Fibroblast of villous mesenchyme (primary cell): ENCODE measurements around the gene RBP4. TPM values are rescaled to one million over a fixed set of nuclear protein-coding genes. Genes with fewer than 3 reads are reported as not detected.

Source experiments
- DNase-seq: peaks from one replicate; pipeline ENCODE4 v3.0.0-alpha.2; 2010; ENCODE audit warnings: low read depth
- H3K4me3 ChIP-seq: 2 replicates; pipeline ENCODE4 v1.5.1; 2011; ENCODE audit warnings: low read depth, mild to moderate bottlenecking, low read length
- CTCF ChIP-seq: IDR thresholded peaks from 2 replicates; pipeline ENCODE4 v1.5.1; 2012; ENCODE audit warnings: low read depth, mild to moderate bottlenecking, low read length; ENCODE audit not compliant: insufficient read depth
- total RNA-seq: library from RNA; depleted of rRNA; stranded (reverse); fragments of >200 nt; gene quantifications from 2 replicates; pipeline ENCODE4 v1.2.3, GENCODE V29; 2012

Gene RBP4
- total RNA-seq, 1 donor: not detected

- H3K4me3 ChIP-seq: no peak overlapping the region
- no peak for TF ChIP-seq CTCF
- DNase-seq: no peak
Observed at GRCh38 chr10:93579089-93579488, 21.9 kb downstream of the RBP4 start.

GRCh38 chr10:93577565-93577964 lies 23.5 kb downstream of the RBP4 start:
- H3K4me3 ChIP-seq: no peak overlapping the region
- no peak for TF ChIP-seq CTCF
- DNase-seq: no peak

- no peak overlapping the region for H3K4me3 ChIP-seq
- DNase-seq: no peak
- TF ChIP-seq CTCF: no peak
Observed at GRCh38 chr10:93576888-93577287, 24.1 kb downstream of the RBP4 start.

GRCh38 chr10:93573924-93574323 lies 27.1 kb downstream of the RBP4 start:
- no peak for TF ChIP-seq CTCF

GRCh38 chr10:93573051-93573909 lies 27.8 kb downstream of the RBP4 start:
- no peak for DNase-seq
- H3K4me3 ChIP-seq: no peak overlapping the region
- TF ChIP-seq CTCF: no peak

More at GRCh38 chr10:93573924-93574323, 27.1 kb downstream of the RBP4 start:
- H3K4me3 ChIP-seq: no peak overlapping the region
- DNase-seq: no peak

- DNase-seq: no peak
- H3K4me3 ChIP-seq: no peak overlapping the region
- no peak for TF ChIP-seq CTCF
Observed at GRCh38 chr10:93572606-93573005, 28.4 kb downstream of the RBP4 start.
